Fibroblast of skin of left quadriceps (primary cell): Measurements from ENCODE around the gene TWF1.
"Not testable (repeated sequence)": the region's sequence is repeated elsewhere in the genome, so short reads cannot be mapped to it uniquely, and the experiment has no call there.

ENCODE experiments used
- DNase-seq, 2 experiments: peaks; one replicate each; pipeline ENCODE4 v3.0.0-alpha.2; 2013; ENCODE audit warnings: low read depth in 2 of 2

TWF1 gene

DNA sequence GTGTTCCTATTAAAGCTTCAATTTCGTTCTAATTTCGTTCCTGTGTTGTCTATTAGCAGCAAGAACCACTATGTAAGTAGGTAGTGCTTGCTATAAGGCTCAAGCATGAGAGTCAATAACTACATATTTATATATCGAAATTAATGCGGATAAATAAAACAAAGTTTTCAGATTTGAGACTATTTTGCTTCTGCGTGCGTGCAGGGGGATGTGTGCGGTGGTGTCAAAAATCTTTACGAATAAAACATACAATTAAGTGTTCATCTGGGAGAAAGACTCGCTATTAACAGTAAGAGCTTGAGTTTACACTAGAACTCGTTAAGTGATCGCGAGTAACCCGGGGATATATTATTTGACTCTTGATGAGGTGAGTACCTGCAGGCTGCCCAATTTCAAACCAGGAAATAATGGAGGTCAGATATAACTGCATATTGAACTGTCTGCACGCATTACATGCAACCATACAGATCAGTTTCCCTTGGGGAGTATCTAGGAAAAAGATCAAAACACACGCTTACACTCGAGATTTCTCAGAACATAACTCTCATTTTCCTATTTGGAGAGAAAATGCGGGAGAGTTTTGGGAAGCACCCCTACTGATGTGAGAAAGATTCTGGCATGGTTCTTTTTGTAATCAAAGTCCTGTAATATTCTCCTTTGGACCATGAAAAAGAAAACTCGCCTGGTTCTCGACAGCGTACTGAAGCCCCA lies 813 bp downstream of the TWF1 start:
- no peak for DNase-seq

GRCh38 chr12:43797561-43798217 lies 8.4 kb downstream of the TWF1 start:
- no peak for DNase-seq

DNA sequence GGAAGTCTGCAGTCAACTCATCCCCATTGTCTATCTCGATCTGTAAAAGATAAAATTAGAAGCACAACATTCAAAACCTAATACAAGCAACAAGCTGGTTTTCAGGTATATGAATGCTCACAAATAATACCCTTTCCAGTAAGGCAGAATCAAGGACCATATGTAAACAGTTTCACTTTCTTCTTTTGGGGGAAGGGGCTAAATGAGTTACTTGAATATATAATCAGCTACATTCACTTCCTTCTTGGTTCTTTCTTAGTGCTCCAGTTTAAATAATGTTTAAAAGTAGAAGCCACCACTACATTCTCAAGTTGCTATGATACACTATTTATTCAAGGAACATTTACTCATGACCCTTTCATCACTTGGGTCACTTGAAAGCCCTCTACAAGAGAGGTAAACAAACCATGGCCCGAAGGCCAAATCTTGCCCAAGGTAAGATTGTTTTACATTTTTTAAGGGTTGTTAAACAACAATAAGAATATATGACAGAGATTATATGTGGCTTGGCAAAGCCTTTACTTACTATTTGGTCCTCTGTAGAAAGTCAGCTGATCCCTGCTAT lies 10.3 kb downstream of the TWF1 start:
- no peak for DNase-seq

DNA sequence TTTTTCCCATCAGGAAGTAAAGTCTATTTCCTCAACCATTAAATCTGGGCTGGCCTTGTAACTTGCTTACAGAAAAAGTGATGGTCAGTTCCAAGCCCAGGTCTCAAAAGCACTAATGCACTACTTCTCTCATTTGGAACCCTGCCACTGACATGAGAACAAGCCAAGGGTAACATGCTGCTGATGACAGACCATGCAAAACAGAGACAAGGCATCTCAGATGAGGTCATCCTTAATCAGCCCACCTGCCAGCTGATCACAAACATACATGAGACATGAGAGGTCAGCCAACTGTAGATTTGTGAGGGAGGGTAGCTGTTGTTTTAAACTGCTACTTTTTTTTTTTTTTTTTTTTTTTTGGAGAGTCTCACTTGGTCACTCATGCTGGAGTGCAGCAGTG lies 16.2 kb downstream of the TWF1 start:
- no peak for DNase-seq

DNA sequence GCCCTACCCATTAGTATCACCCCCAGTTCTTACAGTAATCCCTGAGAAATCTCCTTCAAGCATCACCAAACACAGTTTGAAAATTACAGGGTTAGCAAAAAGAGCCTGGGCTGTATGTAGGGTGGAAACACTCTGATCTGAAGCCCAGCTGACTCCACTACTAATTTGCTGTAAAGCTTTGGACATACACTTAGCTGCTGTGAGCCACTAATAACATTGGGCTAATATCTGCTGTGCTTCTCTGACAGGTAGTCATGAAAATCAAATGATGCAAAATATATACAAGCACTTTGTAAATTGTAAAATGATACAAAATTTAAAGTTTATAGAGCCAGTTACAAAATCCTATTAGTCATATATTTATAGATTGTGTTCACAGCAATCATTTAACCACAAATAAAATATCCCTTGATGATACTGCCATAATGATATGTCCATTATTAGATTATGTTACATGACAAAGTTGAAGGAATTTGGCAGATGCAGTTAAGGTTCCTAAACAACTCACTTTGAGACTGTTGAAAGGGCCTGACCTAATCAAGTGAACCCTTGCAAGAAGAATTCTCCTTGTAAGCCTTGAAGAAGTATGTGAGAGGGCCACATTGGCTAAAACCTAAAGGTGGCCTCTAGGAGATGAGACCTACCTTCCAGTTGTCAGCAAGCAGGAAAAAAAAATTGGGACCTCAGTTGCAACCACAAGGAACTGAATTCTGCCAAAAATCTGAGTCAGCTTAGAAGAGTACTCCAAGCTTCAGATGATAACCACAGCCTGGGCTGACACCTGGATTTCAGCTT lies 19.0 kb downstream of the TWF1 start:
- no peak for DNase-seq

DNA sequence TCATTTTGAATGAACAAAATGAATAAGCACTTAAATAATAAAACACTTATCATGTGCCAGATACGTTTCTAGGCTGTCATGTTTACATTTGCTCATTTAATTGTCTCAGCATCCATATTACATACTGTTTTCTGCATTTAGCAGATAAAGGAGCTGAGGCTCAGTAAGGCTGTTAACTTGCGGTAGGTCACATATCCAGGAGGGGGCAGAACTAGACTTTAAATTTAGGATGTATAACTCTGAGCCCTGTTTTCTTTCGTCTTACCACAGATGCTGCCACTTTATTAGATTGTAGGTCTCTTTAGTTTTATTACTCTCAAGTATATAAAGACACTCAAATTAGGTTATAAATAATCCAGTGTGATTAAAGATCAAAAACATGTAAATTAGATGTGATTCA lies 29.6 kb downstream of the TWF1 start:
- no peak for DNase-seq

- DNase-seq: no peak
These were observed 39.8 kb downstream of the TWF1 start for GRCh38 chr12:43766291-43766690.

DNA sequence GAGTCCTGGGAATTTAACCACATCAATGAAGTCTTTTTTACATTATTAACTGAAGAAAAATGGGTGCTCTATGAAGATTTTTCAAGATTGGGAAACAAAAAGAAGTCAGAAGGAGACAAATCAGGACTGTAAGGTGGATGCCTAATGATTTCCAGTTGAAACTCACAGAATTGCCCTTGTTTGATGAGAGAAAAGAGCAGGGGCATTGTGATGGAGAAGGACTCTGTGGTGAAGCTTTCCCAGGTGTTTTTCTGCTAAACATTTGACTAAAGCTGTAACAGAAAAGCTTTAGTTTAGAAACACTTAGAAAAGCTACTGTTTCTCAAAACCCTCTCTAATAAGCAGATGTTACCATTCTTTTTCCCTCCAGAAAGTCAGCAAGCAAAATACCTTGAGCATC lies 41.6 kb downstream of the TWF1 start:
- no peak for DNase-seq

GRCh38 chr12:43763769-43764168 lies 42.3 kb downstream of the TWF1 start:
- no peak for DNase-seq

DNA sequence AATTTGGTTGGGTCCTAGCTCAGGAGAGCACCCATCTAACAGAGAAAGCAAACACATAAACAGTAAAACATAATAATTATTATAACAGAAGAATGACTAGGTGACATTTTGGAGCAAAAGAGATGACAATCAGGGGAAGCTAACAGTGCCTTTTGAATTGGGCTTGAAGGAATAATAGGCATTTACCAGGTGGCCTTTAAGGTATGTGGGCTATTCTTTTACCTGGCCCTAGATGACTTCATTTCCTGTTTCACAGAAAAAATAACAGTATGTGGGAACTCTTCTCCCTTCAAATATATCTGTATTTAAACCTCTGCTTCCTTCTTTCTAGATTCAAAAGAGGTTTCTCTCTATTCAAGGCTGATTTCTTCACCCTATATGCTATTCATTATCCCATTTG lies 43.5 kb downstream of the TWF1 start:
- DNase-seq: no peak

DNA sequence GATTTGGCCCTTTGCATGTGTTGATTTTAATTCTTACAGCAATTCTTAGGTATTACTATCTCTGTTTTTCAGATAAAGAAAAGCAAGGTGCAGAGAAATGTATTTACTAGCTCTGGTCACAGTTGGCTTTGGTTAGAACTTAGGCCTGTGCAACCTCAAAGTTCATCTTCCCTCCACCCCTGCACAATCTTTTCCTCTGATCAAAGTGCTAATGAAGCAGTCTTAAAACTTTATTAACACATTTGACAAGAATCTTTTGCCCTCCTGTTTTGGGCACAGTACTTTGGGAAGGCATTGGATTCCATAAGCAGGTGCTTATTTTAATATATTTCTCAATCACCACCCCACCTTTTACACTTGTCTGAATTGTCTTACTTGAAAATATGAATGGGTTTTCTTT lies 44.6 kb downstream of the TWF1 start:
- DNase-seq: no peak

DNA sequence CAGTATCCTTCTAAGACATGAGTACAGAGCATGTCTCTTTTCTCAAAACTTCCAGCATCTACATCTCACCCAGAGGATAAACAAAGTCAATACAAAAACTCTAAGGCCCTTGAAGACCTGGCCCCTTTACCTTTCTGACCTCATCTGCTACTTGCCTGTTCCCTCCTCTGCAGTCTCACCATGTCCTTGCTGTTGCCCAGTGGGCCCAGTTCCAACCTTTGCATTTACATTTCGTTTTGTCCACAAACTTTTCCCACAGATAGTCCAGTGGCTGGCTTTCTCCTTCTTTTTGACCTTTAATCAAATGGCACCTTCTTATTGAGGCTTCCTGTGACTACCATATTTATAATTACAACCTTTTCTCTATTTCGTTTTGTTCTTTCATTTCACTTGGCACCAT lies 45.7 kb downstream of the TWF1 start:
- DNase-seq: no peak

- DNase-seq: peak; percentile 94
These were observed 47.2 kb downstream of the TWF1 start, which contains the start of the genes IRAK4 and PUS7L for GRCh38 chr12:43758728-43759563. Gene IRAK4, plus strand, starts transcription at chr12:43758951. Its CDS starts 9,161 bp downstream, at chr12:43768112. Gene PUS7L, minus strand, starts transcription at chr12:43758790. Its CDS starts 3,545 bp downstream, at chr12:43755245.

DNA sequence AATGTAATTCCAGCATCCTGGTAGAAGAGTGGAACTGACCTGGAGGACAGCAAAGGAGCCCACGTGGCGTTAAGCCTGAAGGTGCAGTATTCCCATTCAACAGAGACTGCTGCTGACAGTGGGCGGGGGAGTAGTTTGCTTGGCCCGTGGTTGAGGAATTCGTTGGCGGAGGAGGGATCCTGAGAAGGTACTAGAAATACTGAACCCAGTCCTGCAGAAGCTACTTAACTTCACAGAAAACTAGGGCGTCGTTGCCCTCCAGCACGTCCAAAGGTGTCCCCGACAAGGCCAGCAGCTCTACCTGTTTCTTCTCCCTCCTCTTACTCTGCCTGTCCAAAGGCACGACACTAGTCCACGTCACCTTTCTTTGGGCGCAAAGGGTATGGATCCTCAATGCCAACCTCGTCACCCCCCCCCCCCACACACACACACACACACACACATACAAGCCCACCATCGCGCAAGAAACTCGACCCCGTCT lies 47.8 kb downstream of the TWF1 start:
- no peak for DNase-seq

DNA sequence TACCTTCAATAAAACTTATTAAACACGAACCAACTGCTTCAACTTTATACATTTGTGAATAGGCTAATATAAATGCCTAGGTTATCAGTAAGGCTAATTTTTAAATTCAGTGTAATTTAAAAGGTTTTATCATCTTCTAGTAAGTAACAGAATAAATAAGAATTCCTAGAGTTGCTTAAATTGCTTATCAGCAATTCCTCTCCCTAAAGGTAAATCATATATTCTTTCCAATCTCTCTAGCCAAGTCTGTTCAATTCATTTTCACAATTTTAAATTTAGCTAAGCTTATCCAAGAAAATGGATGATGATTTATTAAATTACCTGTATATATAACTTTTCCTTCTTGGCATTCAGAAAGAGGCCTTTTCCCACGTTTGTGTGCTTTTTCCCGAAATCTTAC lies 52.1 kb downstream of the TWF1 start:
- DNase-seq: no peak

DNA sequence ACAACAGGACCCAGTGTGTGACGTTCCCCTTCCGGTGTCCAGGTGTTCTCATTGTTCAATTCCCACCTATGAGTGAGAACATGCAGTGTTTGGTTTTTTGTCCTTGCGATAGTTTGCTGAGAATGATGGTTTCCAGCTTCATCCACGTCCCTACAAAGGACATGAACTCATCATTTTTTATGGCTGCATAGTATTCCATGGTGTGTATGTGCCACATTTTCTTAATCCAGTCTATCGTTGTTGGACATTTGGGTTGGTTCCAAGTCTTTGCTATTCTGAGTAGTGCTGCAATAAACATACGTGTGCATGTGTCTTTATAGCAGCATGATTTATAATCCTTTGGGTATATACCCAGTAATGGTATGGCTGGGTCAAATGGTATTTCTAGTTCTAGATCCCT lies 54.8 kb downstream of the TWF1 start:
- not testable (repeated sequence) for DNase-seq

GRCh38 chr12:43750814-43751213 lies 55.3 kb downstream of the TWF1 start:
- DNase-seq: no peak

GRCh38 chr12:43749016-43749415 lies 57.1 kb downstream of the TWF1 start:
- DNase-seq: no peak

DNA sequence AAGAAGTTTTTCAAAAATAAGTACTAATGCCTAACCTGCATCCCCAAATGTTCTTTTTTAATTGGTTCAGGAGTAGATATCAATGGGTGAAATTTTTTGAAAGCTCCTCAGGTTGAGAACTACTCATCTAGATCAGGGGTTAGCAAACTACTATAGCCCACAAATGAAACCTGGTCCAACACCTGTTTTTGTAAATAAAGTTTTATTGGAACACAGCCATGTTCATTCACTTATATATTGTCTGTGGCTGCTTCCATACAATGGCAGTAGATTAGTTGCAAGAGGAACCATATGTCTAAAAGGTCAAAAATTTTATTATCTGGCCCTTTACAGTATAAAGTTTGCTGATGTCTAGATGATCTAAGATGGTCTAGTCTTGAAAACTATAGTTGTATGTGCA lies 61.3 kb downstream of the TWF1 start:
- DNase-seq: no peak
